ENCODE results near the gene ARIH1. TPM values are rescaled to one million over a fixed set of nuclear protein-coding genes. Genes with fewer than 3 reads are reported as not detected.

Gene ARIH1
- total RNA-seq, 1 experiment from 2014 or later, result 192 TPM

DNA sequence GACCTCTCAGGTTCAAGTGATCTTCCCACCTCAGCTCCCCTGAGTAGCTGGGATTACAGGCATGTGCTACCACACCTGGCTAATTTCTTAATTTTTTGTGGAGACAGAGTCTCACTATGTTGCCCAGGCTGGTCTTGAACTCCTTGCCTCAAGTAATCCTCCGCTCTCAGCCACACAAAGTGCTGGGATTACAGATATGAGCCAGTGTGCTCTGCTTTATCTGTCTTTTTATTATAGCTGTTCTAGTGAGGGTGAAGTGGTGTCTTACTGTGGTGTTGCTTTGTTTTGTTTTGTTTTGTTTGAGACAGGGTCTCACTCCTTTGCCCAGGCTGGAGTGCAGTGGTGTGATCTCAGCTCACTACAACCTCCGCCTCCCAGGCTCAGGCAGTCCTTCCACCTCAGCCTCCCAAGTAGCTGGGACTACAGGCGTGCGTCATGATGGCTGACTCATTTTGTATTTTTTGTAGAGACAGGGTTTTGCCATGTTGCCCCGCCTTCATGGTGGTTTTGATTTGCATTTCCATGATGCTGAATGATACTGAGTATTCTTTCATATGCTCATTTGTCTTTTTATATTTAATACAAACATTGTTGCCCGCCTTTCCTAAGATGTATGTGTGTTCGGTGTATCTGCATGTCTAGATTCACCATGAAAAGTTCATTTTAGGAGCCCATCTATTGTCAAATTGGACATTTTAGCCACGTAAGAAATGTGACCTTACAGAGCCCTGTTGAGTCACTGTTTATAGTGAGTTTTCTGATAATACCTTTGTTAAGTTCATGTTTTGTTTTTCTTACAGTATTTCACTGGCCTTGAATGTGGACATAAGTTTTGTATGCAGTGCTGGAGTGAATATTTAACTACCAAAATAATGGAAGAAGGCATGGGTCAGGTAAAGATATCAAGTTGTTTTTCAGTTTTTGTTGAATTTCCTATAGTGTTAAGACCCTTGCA is 80.6 kb downstream of the ARIH1 start:
- Histone ChIP-seq H3K27ac (ENCODE audit: low read length) (no peak overlapping the region), H3K4me3 (ENCODE audit: low read depth in 2 of 2, low read length in 2 of 2) (no peak overlapping the region), H3K27me3 (ENCODE audit: control insufficient read depth, insufficient read depth, low read length) (no peaks in the 10 kb centered on the region), H3K4me1 (ENCODE audit: control insufficient read depth, insufficient read depth, low read length) (no peaks in the 10 kb centered on the region), H3K9me3 (ENCODE audit: control insufficient read depth, insufficient read depth, low read depth, low read length) (no peaks in the 10 kb centered on the region), H3K36me3 (ENCODE audit: control insufficient read depth, insufficient read depth, low read length) (0 out of 2 replicates have a peak, but pooled peaks cover 4% of the 10 kb centered on the region)
- no TSS peak for BruUV-seq (replicated peaks)
- POLR2A ChIA-PET, result no interaction called here
- ATAC-seq, result no peak
- TF ChIP-seq TCF7L2 (IDR thresholded peaks at IDR 0.05; ENCODE audit: low read depth, low read length) (no peak), SIN3A (IDR thresholded peaks at IDR 0.05; ENCODE audit: borderline replicate concordance, insufficient read depth, low read depth, low read length) (no peak), POLR2AphosphoS5 (IDR thresholded peaks at IDR 0.05; ENCODE audit: low read depth, low read length) (no peak)
- TF ChIP-seq, protein P1, sequence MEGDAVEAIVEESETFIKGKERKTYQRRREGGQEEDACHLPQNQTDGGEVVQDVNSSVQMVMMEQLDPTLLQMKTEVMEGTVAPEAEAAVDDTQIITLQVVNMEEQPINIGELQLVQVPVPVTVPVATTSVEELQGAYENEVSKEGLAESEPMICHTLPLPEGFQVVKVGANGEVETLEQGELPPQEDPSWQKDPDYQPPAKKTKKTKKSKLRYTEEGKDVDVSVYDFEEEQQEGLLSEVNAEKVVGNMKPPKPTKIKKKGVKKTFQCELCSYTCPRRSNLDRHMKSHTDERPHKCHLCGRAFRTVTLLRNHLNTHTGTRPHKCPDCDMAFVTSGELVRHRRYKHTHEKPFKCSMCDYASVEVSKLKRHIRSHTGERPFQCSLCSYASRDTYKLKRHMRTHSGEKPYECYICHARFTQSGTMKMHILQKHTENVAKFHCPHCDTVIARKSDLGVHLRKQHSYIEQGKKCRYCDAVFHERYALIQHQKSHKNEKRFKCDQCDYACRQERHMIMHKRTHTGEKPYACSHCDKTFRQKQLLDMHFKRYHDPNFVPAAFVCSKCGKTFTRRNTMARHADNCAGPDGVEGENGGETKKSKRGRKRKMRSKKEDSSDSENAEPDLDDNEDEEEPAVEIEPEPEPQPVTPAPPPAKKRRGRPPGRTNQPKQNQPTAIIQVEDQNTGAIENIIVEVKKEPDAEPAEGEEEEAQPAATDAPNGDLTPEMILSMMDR (IDR thresholded peaks at IDR 0.05), result no peak
- TF ChIP-seq, protein P2, sequence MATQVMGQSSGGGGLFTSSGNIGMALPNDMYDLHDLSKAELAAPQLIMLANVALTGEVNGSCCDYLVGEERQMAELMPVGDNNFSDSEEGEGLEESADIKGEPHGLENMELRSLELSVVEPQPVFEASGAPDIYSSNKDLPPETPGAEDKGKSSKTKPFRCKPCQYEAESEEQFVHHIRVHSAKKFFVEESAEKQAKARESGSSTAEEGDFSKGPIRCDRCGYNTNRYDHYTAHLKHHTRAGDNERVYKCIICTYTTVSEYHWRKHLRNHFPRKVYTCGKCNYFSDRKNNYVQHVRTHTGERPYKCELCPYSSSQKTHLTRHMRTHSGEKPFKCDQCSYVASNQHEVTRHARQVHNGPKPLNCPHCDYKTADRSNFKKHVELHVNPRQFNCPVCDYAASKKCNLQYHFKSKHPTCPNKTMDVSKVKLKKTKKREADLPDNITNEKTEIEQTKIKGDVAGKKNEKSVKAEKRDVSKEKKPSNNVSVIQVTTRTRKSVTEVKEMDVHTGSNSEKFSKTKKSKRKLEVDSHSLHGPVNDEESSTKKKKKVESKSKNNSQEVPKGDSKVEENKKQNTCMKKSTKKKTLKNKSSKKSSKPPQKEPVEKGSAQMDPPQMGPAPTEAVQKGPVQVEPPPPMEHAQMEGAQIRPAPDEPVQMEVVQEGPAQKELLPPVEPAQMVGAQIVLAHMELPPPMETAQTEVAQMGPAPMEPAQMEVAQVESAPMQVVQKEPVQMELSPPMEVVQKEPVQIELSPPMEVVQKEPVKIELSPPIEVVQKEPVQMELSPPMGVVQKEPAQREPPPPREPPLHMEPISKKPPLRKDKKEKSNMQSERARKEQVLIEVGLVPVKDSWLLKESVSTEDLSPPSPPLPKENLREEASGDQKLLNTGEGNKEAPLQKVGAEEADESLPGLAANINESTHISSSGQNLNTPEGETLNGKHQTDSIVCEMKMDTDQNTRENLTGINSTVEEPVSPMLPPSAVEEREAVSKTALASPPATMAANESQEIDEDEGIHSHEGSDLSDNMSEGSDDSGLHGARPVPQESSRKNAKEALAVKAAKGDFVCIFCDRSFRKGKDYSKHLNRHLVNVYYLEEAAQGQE (IDR thresholded peaks at IDR 0.05; ENCODE audit: insufficient read depth in 1 of 2, low read depth in 2 of 2, low read length in 1 of 2), result no peak
- CTCF ChIA-PET, result no interaction called here
- no peak for DNase-seq (ENCODE audit: low read depth, low spot score)
- in situ Hi-C loops (cut with HindIII; ENCODE audit: low pct_unique_long_range_greater_than_20kb, low sequenced_read_pairs), result no loop called here
- intact Hi-C loops (cut with micrococcal nuclease; ENCODE audit: unreplicated experiment), result loop anchor here (10.0 kb wide), 1 partner anchor 60 kb away; no protein-coding TSS in a partner anchor

DNA sequence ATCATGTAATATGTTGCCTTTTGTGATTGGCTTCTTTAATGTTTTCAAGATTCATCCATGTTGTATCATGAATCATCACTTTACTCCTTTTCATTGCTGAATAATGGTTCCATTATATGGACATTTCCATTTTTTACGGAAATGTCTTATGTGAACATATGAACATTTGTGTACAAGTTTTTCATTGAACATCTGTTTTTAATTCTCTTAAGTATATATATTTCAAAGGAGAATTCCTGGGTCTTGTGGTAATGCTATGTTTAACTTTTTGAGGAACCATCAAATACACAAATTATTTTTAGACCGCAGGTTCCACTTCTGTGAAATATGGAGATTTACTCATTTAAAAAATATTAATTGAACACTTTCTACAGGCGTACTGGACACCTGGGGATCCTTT is 85.7 kb downstream of the ARIH1 start:
- in situ Hi-C loops (cut with HindIII; ENCODE audit: low pct_unique_long_range_greater_than_20kb, low sequenced_read_pairs), result no loop called here
- POLR2A ChIA-PET, result no interaction called here
- TF ChIP-seq POLR2AphosphoS5 (IDR thresholded peaks at IDR 0.05; ENCODE audit: low read depth, low read length), result no peak
- TF ChIP-seq, protein P2 (IDR thresholded peaks at IDR 0.05; ENCODE audit: insufficient read depth in 1 of 2, low read depth in 2 of 2, low read length in 1 of 2), result no peak
- no peak for TF ChIP-seq TCF7L2 (IDR thresholded peaks at IDR 0.05; ENCODE audit: low read depth, low read length)
- TF ChIP-seq SIN3A (IDR thresholded peaks at IDR 0.05; ENCODE audit: borderline replicate concordance, insufficient read depth, low read depth, low read length), result no peak
- TF ChIP-seq, protein P1 (IDR thresholded peaks at IDR 0.05), result no peak
- Histone ChIP-seq H3K4me1 (ENCODE audit: control insufficient read depth, insufficient read depth, low read length) (no peaks in the 10 kb centered on the region), H3K27ac (ENCODE audit: low read length) (no peak overlapping the region), H3K4me3 (ENCODE audit: low read depth in 2 of 2, low read length in 2 of 2) (no peak overlapping the region), H3K9me3 (ENCODE audit: control insufficient read depth, insufficient read depth, low read depth, low read length) (no peaks in the 10 kb centered on the region), H3K36me3 (ENCODE audit: control insufficient read depth, insufficient read depth, low read length) (peaks cover 15% of the 10 kb centered on the region; the same call in 1 of the 2 replicates), H3K27me3 (ENCODE audit: control insufficient read depth, insufficient read depth, low read length) (no peaks in the 10 kb centered on the region)
- ATAC-seq (no peak), DNase-seq (ENCODE audit: low read depth, low spot score) (no peak)
- intact Hi-C loops (cut with micrococcal nuclease; ENCODE audit: unreplicated experiment), result loop anchor here (10.0 kb wide), 1 partner anchor 65 kb away; no protein-coding TSS in a partner anchor
- BruUV-seq (replicated peaks), result no TSS peak
- CTCF ChIA-PET, result no interaction called here

Measured in Panc1 (cell line).